GM19324 (cell line): ENCODE results near the gene VSX1.

Experiments
- ATAC-seq: cut with Tn5 transposase; IDR thresholded peaks from one replicate; pipeline ENCODE4 v1.9.1; 2021; ENCODE audit warnings: mild to moderate bottlenecking, moderate library complexity; ENCODE audit not compliant: unreplicated experiment, low FRiP score

VSX1 gene

DNA sequence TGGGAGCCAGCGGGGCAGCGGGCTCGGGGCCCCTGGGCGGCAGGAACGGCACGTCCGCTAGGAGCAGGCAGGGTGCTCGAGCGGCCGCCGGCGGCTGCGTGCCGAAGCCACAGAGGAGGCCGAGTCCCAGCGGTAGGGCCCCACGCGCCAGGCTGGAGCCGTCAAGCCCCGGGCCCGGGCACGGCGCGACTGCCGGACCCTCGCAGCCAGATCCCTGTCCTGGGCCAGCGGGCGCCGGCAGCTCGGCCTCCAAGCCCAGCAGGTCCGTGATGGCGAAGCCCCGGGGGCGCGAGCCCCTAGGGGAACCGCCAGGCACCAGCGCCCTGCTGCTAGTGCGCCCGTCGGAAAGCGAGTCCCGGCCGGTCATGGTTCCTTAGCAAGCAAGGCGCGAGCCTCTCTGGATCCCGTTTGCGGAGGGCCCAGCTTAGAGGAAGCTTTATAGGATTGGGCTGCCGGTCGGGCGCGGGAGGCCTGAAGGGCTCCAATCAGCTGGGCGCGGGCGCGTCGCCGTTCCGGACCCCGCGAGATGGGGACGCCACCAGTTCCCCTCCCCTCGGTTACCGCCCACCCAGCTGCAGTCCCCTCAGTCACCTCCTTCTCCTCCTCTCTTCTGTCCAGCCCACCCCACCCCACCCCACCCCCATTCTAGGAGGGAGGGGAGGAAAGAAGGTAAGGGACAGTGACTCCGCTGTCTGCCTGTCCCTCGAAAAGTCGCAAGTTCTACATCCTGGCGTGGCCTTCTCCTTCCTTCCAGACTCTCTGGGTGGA lies at the start of gene VSX1:
TSS of gene VSX1 (minus strand) at position 412 of the 768 bp plus-strand sequence. CDS start at position 367, 45 bp downstream.
- ATAC-seq = no peak

GRCh38 chr20:25129908-25130307 lies 48.0 kb upstream of the VSX1 start:
- no peak for ATAC-seq

DNA sequence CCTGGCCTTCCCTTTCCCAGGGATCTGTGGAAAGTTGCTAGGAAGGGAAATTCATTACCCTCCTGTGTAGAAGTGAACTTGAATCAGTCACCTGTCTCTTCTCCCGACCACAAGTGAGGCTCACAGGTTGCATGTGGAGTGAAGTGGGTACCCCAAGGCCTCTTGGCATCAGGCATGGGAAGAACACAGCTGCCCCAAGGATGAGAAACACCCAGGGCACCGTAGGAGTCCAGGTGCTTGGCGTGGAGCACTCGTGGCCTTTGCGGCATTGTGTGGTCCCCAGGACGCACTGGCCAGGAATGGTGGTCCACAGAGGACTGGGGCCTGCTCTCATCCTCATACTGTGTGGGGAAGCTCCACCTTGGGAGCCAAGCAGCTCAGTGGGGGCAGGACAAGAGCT lies 47.5 kb upstream of the VSX1 start:
- ATAC-seq = no peak

GRCh38 chr20:25128649-25129048 lies 46.7 kb upstream of the VSX1 start:
- no peak for ATAC-seq

DNA sequence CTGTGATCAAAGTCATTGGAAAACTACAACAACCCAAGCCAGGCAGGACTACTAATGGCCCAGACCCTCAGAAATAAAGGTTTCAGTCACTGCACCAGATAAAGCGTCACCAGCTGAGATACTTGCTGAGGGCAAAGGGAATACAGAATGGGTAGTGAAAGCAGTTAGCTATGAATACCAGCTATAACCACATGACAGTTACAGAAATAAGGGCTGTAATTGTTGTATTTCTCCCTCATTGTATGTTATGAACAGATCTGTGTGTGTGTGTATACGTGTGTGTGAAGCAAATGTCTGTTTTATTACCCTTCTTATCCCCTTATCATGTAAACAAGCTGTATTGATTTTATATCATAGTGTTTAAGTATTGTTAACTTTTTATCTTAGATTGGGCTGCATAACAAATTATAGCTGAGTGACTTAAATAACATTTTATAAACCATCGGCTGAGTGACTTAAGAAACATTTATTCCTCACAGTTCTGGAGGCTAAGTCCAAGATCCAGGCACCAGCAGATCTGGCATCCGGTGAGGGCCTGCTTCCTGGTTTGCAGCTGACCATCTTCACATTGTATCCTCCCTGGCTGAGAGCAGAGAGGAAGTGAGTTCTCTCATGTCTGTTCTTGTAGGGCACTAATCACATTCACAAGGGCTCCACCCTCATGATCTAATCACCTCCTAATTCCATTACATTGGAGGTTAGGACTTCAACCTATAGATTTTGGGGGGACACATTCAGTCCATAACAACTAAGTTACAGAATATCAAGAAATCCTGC lies 46.0 kb upstream of the VSX1 start:
- no peak for ATAC-seq

- ATAC-seq = no peak
Measured at GRCh38 chr20:25126204-25127029, 44.5 kb upstream of the VSX1 start.

- ATAC-seq = no peak
Measured at GRCh38 chr20:25125636-25126035, 43.7 kb upstream of the VSX1 start.

GRCh38 chr20:25120920-25121319 lies 39.0 kb upstream of the VSX1 start:
- no peak for ATAC-seq

- ATAC-seq = no peak
Measured at GRCh38 chr20:25120457-25120856, 38.5 kb upstream of the VSX1 start.

DNA sequence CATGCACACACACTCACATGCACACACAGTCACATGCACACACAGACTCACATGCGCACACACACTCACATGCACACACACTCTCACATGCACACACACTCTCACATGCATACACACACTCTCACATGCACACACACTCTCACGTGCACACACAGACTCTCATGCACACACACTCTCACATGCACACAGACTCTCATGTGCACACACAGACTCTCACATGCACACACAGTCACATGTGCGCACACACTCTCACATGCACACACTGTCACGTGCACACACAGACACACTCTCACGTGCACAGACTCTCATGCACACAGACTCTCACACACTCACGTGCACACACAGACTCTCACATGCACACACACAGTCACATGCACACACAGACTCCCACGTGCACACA lies 36.6 kb upstream of the VSX1 start:
- no peak for ATAC-seq

GRCh38 chr20:25117990-25118389 lies 36.0 kb upstream of the VSX1 start:
- no peak for ATAC-seq

DNA sequence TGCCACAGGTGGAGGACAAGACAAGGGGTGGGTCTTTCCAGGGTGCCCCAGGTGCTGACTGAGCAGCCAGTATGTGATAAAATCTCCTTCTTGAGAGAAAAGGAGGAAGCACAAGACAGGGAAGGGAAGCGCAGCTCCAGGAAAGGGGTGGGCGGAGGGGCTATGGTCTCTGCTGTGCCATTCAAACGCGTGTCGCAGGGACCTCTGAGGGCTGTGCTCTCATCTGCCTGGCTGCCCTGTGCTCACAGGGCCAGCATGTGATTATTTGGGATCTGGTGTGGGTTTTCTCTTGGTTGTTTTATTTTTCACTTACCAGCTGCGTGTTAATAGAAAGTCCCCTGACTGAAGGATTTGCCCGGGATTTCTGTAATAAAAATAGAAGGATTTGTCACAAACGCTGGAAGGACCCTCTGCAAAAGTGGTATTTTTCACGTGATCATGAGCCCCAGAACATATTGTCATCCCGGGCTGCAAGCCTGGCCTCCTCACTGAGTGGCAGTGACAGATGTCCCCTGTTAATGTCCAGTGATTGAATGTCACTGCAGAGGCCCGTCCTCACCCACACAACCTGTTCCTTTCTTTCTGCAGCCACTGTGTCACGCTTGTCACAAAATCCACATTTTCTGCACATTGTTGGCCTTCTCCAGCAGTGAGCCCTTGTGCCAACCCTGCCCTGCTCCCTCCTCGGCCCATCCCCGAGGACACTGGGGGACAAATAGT lies 35.0 kb upstream of the VSX1 start:
- no peak for ATAC-seq

DNA sequence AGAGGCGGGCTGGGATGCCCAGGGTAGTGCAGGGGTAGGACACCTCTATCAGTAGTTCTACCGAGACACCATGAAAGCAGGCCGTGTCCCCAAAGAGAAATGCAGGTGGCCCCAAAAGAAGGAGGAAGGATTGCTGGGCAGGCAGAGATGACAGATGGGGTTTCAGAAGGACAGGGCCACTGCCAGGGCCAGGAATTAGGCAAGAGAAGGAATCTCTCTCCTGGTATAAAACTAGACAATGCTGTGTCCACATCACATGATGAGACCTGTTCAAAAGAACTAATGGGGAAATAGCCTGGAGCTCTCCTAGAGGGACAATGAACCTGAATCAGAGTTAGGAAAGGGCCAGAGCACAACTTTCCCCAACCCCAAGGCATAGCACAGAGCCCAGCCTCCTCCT lies 21.6 kb upstream of the VSX1 start:
- no peak for ATAC-seq

GRCh38 chr20:25100914-25101313 lies 19.0 kb upstream of the VSX1 start:
- no peak for ATAC-seq

DNA sequence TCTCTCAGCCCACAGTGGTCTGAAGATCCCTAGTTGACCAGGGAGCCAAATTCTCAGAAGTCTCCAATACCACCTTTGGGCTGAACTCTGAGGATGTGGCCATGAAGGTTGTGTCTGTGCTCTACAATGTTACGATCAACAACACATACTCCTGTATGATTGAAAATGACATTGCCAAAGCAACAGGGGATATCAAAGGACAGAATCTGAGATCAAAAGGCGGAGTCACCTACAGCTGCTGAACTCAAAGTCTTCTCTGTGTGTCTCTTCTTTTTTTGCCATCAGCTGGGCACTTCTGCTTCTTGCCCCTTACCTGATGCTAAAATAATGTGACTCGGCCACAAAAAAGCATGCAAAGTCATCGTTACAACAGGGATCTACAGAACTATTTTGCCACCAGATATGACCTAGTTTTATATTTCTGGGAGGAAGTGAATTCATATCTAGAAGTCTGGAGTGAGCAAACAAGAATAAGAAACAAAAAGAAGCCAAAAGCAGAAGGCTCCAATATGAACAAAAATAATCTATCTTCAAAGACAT lies 17.7 kb upstream of the VSX1 start:
- ATAC-seq = no peak

GRCh38 chr20:25097498-25097897 lies 15.6 kb upstream of the VSX1 start:
- ATAC-seq = no peak

GRCh38 chr20:25090492-25091429 lies 8.8 kb upstream of the VSX1 start:
- ATAC-seq = peak; percentile 76

DNA sequence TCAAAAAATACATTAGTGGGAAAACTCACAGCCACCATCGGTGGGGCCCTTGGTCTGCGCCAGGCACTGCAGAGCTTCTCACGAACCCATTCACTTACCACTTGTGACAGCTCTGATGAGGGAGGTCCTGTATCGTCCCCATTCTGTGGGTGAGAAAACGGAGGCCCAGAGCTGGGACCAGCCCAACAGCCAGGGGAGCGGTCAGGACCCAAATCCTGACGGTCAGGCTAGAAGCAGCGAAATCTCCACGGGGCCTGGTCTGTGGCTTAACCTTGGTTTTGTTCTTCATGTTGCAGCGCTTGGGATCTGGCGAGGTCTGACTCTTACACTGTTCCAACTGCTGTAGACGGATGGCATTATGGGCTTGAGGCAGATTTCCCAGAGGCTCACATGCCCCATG lies 7.7 kb upstream of the VSX1 start:
- no peak for ATAC-seq

- ATAC-seq = no peak
Measured at GRCh38 chr20:25089096-25089495, 7.2 kb upstream of the VSX1 start.
